Activated B cell treated with CpG ODN at 0.5 μM for 24 hours (primary cell): ENCODE data around the gene ARHGEF11. TPM values are rescaled to one million over a fixed set of nuclear protein-coding genes. Genes with fewer than 3 reads are reported as not detected.

Experiments
- ATAC-seq: fragments of 200-7000 bp; cut with Tn5 transposase; one replicate; pipeline ENCODE4 v1.10.0; 2021; ENCODE audit warnings: low read depth, mild to moderate bottlenecking, moderate library complexity
- CTCF ChIA-PET: fragments of 350-600 bp; sonication (Branson Sonifier 250); formaldehyde crosslinking; loops from one replicate; lab custom pipeline; 2021; ENCODE audit warnings: antibody characterized with exemption; lab: Charles Lee
- POLR2A ChIA-PET: fragments of 350-600 bp; sonication (Branson Sonifier 250); formaldehyde crosslinking; loops from one replicate; lab custom pipeline; 2021; ENCODE audit warnings: antibody characterized with exemption; lab: Charles Lee
- DNase-seq: peaks from one replicate; pipeline ENCODE4 v3.0.0; 2022
- H3K27ac Mint-ChIP-seq: one replicate; pipeline ENCODE4 v1.8.0; 2020; ENCODE audit warnings: mixed read lengths
- H3K27me3 Mint-ChIP-seq: one replicate; pipeline ENCODE4 v1.8.0; 2021; ENCODE audit warnings: mixed read lengths
- H3K36me3 Mint-ChIP-seq: one replicate; pipeline ENCODE4 v1.8.0; 2021; ENCODE audit warnings: low read depth, mixed read lengths
- H3K4me1 Mint-ChIP-seq: one replicate; pipeline ENCODE4 v1.8.0; 2021; ENCODE audit warnings: mixed read lengths
- H3K4me3 Mint-ChIP-seq: one replicate; pipeline ENCODE4 v1.8.0; 2020; ENCODE audit warnings: mild to moderate bottlenecking, mixed read lengths
- H3K9me3 Mint-ChIP-seq: one replicate; pipeline ENCODE4 v1.8.0; 2020; ENCODE audit warnings: mixed read lengths
- CTCF ChIP-seq: fragments of 200-600 bp; IDR thresholded peaks from one replicate; pipeline ENCODE4 v1.8.0; 2022; ENCODE audit warnings: antibody characterized with exemption, mild to moderate bottlenecking
- intact Hi-C: fragments of 100-400 bp; cut with micrococcal nuclease; formaldehyde crosslinking; loops from one replicate; pipeline ENCODE4 v1.15.1; 2024
- total RNA-seq: library from RNA; stranded (reverse); gene quantifications from 2 replicates; pipeline ENCODE4 v1.2.3, GENCODE V29; 2022

ARHGEF11 gene
- total RNA-seq, 1 donor from 2014 or later: 0.95 TPM

DNA sequence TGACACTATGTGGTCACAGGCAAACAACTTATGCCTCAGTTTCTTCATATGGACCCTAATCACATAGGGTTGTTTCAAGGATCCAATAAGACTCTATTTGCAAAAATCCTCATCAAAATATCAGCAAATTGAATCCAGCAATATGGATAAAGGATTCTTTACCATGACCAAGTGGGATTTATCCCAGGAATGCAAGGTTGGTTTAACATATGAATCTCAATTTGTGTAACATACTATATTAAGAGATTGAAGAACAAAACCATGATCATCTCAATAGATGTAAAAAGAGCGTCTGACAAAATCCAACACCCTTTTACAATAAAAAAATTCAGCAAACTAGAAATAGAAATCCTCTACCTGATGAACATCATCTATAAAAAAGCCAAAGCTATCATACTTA is 23.9 kb downstream of the ARHGEF11 start:
- Mint-ChIP-seq H3K36me3 (no peaks in the 10 kb centered on the region), H3K9me3 (peaks cover 29% of the 10 kb centered on the region), H3K4me3 (no peak overlapping the region), H3K27me3 (peaks cover 31% of the 10 kb centered on the region), H3K4me1 (no peaks in the 10 kb centered on the region), H3K27ac (no peak overlapping the region)
- TF ChIP-seq CTCF: no peak
- intact Hi-C loops: no loop called here
- POLR2A ChIA-PET: no interaction called here
- ATAC-seq: no peak
- CTCF ChIA-PET: no interaction called here
- no peak for DNase-seq

- intact Hi-C loops: no loop called here
- Mint-ChIP-seq H3K36me3 (no peaks in the 10 kb centered on the region), H3K27me3 (peaks cover 27% of the 10 kb centered on the region), H3K4me3 (no peak overlapping the region), H3K27ac (no peak overlapping the region), H3K4me1 (no peaks in the 10 kb centered on the region), H3K9me3 (peaks cover 29% of the 10 kb centered on the region)
- no peak for TF ChIP-seq CTCF
- CTCF ChIA-PET: no interaction called here
- no peak for ATAC-seq
- no peak for DNase-seq
- POLR2A ChIA-PET: no interaction called here
These were observed 26.1 kb downstream of the ARHGEF11 start for GRCh38 chr1:157019457-157019856.

DNA sequence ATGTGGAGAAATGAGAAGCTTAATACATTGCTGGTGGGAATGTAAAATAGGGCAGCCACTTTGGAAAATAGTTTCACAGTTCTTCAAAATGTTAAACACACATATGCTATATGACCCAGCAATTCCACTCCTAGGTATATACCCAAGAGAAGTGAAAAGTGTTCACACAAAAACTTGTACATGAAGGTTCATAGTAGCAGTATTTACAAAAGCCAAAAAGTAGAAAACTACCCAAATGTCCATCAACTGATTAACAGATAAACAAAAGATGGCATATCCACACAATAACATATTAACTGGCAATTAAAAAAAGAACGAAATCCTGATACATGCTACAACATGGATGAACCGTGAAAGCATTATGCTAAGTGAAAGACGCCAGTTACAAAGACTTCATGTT is 33.7 kb downstream of the ARHGEF11 start:
- H3K9me3 Mint-ChIP-seq: no peaks in the 10 kb centered on the region
- POLR2A ChIA-PET: no interaction called here
- CTCF ChIA-PET: no interaction called here
- no peaks in the 10 kb centered on the region for H3K4me1 Mint-ChIP-seq
- no peaks in the 10 kb centered on the region for H3K36me3 Mint-ChIP-seq
- intact Hi-C loops: loop anchor here (1.0 kb wide), 1 partner anchor 34 kb away; no protein-coding TSS in a partner anchor
- ATAC-seq: no peak
- no peak for DNase-seq
- no peak overlapping the region for H3K4me3 Mint-ChIP-seq
- TF ChIP-seq CTCF: no peak
- H3K27me3 Mint-ChIP-seq: peaks cover 20% of the 10 kb centered on the region
- no peak overlapping the region for H3K27ac Mint-ChIP-seq

DNA sequence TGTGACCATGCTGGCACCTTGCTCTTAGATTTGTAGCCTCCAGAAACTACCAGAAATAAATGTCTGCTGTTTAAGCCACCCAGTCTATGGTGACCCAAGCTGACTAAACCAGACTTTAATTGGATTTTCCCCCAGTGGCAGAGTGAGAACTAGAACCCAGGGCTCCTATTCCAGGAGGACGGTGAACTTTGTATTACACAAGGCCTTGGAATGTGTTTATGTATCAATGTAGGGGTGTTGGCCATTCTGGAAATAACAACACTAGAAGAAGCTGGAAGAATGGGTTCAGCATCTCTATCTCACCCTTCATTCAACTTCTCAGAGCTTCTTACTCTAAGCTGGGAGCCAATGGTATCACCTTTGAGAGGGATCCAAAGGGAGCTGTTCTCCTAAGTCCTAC is 37.0 kb downstream of the ARHGEF11 start:
- ATAC-seq: no peak
- Mint-ChIP-seq H3K36me3 (no peaks in the 10 kb centered on the region), H3K27ac (no peak overlapping the region), H3K4me3 (no peak overlapping the region), H3K9me3 (no peaks in the 10 kb centered on the region), H3K27me3 (peaks cover 24% of the 10 kb centered on the region), H3K4me1 (no peaks in the 10 kb centered on the region)
- POLR2A ChIA-PET: no interaction called here
- DNase-seq: no peak
- TF ChIP-seq CTCF: no peak
- CTCF ChIA-PET: no interaction called here
- intact Hi-C loops: no loop called here

DNA sequence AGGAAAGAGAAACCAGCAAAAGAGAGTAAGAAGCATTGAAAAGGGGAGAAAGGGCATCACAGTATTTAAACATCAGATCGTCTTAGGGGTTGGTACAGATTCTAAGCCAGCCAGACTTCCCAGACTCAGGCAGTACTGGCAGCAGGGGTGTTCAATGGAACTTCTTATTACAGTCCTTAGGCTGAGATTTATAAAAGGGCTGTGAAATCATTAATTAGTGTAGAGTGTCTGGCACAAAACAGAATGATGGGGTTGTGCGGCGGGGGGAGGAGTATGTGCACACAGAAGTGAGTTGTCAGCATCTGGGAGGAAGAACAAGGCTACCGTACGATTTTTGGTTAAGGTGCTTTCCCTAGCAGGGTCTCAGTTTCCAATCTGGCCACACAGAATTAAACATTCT is 38.2 kb downstream of the ARHGEF11 start:
- H3K36me3 Mint-ChIP-seq: no peaks in the 10 kb centered on the region
- no peak overlapping the region for H3K4me3 Mint-ChIP-seq
- no peak for ATAC-seq
- ChIA-PET POLR2A (no interaction called here), CTCF (no interaction called here)
- H3K27me3 Mint-ChIP-seq: peaks cover 24% of the 10 kb centered on the region
- H3K9me3 Mint-ChIP-seq: no peaks in the 10 kb centered on the region
- no peak overlapping the region for H3K27ac Mint-ChIP-seq
- no peak for TF ChIP-seq CTCF
- no peaks in the 10 kb centered on the region for H3K4me1 Mint-ChIP-seq
- no peak for DNase-seq
- intact Hi-C loops: no loop called here
